Thoracic aorta (tissue), 2 donors: ENCODE measurements around the gene VSIG10. TPM values are rescaled to one million over a fixed set of nuclear protein-coding genes. Genes with fewer than 3 reads are reported as not detected.
A peak's percentile ranks its signal among the peaks of the same experiment; 100 is the strongest.

Experiments
- ATAC-seq: fragments of 150-250 bp; one replicate; pipeline ENCODE4 v1.8.0; 2017; ENCODE audit warnings: low read depth; ENCODE audit not compliant: insufficient number of reproducible peaks, low FRiP score
- DNase-seq: peaks from one replicate; pipeline ENCODE4 v3.0.0-alpha.2; 2020; ENCODE audit warnings: low spot score
- H3K27ac ChIP-seq, 2 donors: fragments of 200-600 bp; sonication (generic); 1 replicate in 1 of 2; 2 replicates in 1 of 2; pipeline ENCODE4 v1.5.1; 2016; ENCODE audit warnings: mild to moderate bottlenecking in 2 of 2, moderate library complexity in 2 of 2
- H3K27me3 ChIP-seq: fragments of 200-600 bp; sonication (generic); replicated peaks from 2 replicates; pipeline ENCODE4 v1.6.0; 2016; ENCODE audit warnings: mild to moderate bottlenecking; ENCODE audit not compliant: insufficient read depth
- H3K36me3 ChIP-seq: fragments of 200-600 bp; sonication (generic); one replicate; pipeline ENCODE4 v1.5.1; 2016
- H3K4me1 ChIP-seq, 2 donors: fragments of 200-600 bp; sonication (generic); 1 replicate in 1 of 2; 2 replicates in 1 of 2; pipeline versions ENCODE4 v1.5.1 to v1.6.0; 2016; ENCODE audit warnings: low read depth in 2 of 2, mild to moderate bottlenecking in 1 of 2; ENCODE audit not compliant: control insufficient read depth in 1 of 2
- H3K4me3 ChIP-seq: fragments of 200-600 bp; sonication (generic); 2 replicates; pipeline ENCODE4 v1.5.1; 2016; ENCODE audit warnings: mild to moderate bottlenecking
- H3K9me3 ChIP-seq: fragments of 200-600 bp; sonication (generic); 2 replicates; pipeline ENCODE4 v1.5.1; 2016
- total RNA-seq, 2 donors: library from RNA; depleted of rRNA; stranded (reverse); fragments of >200 nt; gene quantifications; one replicate each; pipeline versions ENCODE4 v1.1.0 to v1.2.3, GENCODE V29; 2016
- TF ChIP-seq, protein P1 (sequence below): fragments of 200-600 bp; sonication (generic); IDR thresholded peaks from one replicate; pipeline ENCODE4 v1.5.1; 2019; ENCODE audit warnings: antibody characterized with exemption

The VSIG10 gene
- total RNA-seq, 2 donors from 2014 or later: 13.0 to 21.9 TPM

DNA sequence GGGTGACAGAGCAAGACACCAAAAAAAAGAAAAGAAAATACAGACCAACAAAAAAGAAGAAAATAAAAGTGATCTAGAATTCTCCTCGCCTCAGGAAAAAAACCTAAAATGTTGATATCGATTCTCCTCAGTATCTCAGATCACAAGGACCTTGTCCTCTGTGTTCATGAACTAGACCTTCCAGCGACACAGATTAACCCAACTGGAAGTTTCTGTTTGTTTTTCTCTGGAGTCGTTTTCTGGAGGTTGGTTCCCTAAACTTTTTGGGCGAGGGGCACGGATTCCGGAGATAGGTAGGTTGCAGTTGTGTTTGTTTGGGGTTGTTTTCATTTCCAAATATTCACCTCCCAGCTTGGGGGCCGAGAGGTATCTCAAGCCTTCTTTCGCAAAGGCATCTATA is 87.9 kb downstream of the VSIG10 start:
- H3K36me3 ChIP-seq: no peaks in the 10 kb centered on the region
- no peaks in the 10 kb centered on the region for H3K27me3 ChIP-seq
- peaks cover 0 to 13% of the 10 kb centered on the region in 2 donors for H3K4me1 ChIP-seq
- no peak overlapping the region for H3K27ac ChIP-seq
- TF ChIP-seq, protein P1, sequence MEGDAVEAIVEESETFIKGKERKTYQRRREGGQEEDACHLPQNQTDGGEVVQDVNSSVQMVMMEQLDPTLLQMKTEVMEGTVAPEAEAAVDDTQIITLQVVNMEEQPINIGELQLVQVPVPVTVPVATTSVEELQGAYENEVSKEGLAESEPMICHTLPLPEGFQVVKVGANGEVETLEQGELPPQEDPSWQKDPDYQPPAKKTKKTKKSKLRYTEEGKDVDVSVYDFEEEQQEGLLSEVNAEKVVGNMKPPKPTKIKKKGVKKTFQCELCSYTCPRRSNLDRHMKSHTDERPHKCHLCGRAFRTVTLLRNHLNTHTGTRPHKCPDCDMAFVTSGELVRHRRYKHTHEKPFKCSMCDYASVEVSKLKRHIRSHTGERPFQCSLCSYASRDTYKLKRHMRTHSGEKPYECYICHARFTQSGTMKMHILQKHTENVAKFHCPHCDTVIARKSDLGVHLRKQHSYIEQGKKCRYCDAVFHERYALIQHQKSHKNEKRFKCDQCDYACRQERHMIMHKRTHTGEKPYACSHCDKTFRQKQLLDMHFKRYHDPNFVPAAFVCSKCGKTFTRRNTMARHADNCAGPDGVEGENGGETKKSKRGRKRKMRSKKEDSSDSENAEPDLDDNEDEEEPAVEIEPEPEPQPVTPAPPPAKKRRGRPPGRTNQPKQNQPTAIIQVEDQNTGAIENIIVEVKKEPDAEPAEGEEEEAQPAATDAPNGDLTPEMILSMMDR: no peak
- no peaks in the 10 kb centered on the region for H3K9me3 ChIP-seq
- DNase-seq (no peak), ATAC-seq (no peak)
- H3K4me3 ChIP-seq: peak overlapping the region; percentile 86

DNA sequence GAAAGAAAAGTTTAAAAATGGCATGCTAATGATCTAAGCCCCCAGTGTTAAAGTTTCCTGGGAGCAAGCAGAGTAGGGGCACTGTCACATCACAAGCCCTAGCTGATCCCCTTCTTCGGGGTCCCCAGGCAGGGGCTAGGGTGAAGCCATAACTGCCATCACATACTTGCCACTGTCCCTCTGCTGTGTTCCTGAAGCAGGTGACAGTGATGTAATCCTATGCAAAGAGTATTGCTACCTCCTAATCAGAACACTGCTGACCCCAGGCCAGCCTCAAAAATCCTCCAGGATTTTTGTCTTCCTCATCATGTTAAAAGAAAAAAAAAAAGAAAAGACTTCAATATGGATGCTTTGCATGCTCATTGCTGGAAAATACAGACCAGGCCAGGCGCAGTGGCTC is 88.5 kb downstream of the VSIG10 start:
- no peak for DNase-seq
- Histone ChIP-seq H3K36me3 (no peaks in the 10 kb centered on the region), H3K4me3 (no peak overlapping the region), H3K4me1 (peaks cover 0 to 13% of the 10 kb centered on the region in 2 donors), H3K27ac (no peak overlapping the region), H3K9me3 (no peaks in the 10 kb centered on the region), H3K27me3 (no peaks in the 10 kb centered on the region)
- no peak for ATAC-seq
- TF ChIP-seq, protein P1: no peak

Other genes starting within 250 kb of the VSIG10 start
- under 1 TPM in 1 of 2 donors, not detected in 1; 0.07 TPM for gene KSR2, start 135.0 kb downstream of the VSIG10 start, total RNA-seq
- 1 to 10 TPM; 5.4 to 6.9 TPM for gene RFC5, start 87.3 kb downstream of the VSIG10 start, total RNA-seq
- 10 to 100 TPM; 88.9 to 95.1 TPM for gene WSB2, start 42.8 kb downstream of the VSIG10 start, total RNA-seq
- 100 to 1,000 TPM; 248 to 385 TPM for gene PEBP1, start 32.1 kb upstream of the VSIG10 start, total RNA-seq